OCI-M2 (cell line): ENCODE results near the gene FRMD1.

ENCODE experiments used
- DNase-seq: peaks from one replicate; lab custom pipeline; 2025; ENCODE audit not compliant: unreplicated experiment; lab: John Stamatoyannopoulos, UW

FRMD1 gene

GRCh38 chr6:168078943-168079405 is at the start of gene FRMD1:
TSS of gene FRMD1 (minus strand) at chr6:168079212. CDS start at chr6:168079094, 118 bp downstream.
- no peak for DNase-seq

- DNase-seq = no peak
These were observed 49.1 kb upstream of the FRMD1 start for GRCh38 chr6:168128006-168128630.

GRCh38 chr6:168127384-168127868 is 48.4 kb upstream of the FRMD1 start:
- no peak for DNase-seq

GRCh38 chr6:168126566-168127383 is 47.8 kb upstream of the FRMD1 start:
- DNase-seq = no peak

GRCh38 chr6:168125429-168126001 is 46.5 kb upstream of the FRMD1 start:
- DNase-seq = no peak

GRCh38 chr6:168124921-168125320 is 45.9 kb upstream of the FRMD1 start:
- DNase-seq = no peak

- no peak for DNase-seq
These were observed 45.1 kb upstream of the FRMD1 start for GRCh38 chr6:168124158-168124557.

- DNase-seq = no peak
These were observed 44.3 kb upstream of the FRMD1 start for GRCh38 chr6:168123165-168123911.

GRCh38 chr6:168122521-168122920 is 43.5 kb upstream of the FRMD1 start:
- DNase-seq = no peak

- DNase-seq = no peak
These were observed 43.0 kb upstream of the FRMD1 start for GRCh38 chr6:168122011-168122410.

GRCh38 chr6:168121303-168121665 is 42.3 kb upstream of the FRMD1 start:
- no peak for DNase-seq

- no peak for DNase-seq
These were observed 41.6 kb upstream of the FRMD1 start for GRCh38 chr6:168120390-168121302.

- DNase-seq = no peak
These were observed 40.5 kb upstream of the FRMD1 start for GRCh38 chr6:168119539-168119938.

- DNase-seq = no peak
These were observed 39.9 kb upstream of the FRMD1 start for GRCh38 chr6:168118935-168119334.

GRCh38 chr6:168117942-168118341 is 38.9 kb upstream of the FRMD1 start:
- DNase-seq = no peak

GRCh38 chr6:168116975-168117899 is 38.2 kb upstream of the FRMD1 start:
- no peak for DNase-seq

GRCh38 chr6:168116438-168116974 is 37.5 kb upstream of the FRMD1 start:
- no peak for DNase-seq

GRCh38 chr6:168115748-168116437 is 36.9 kb upstream of the FRMD1 start:
- DNase-seq = no peak
